ACC112 (cell line): Measurements from ENCODE around the gene PLAC1.
A peak's percentile ranks its signal among the peaks of the same experiment; 100 is the strongest.

Experiments
- H2AFZ ChIP-seq: fragments of 200-600 bp; sonication (generic); one replicate; pipeline ENCODE4 v1.6.0; 2017; ENCODE audit warnings: antibody characterized with exemption, low read length; ENCODE audit not compliant: unreplicated experiment
- H3K27ac ChIP-seq: fragments of 200-600 bp; sonication (generic); 2 replicates; pipeline ENCODE4 v1.5.1; 2014; ENCODE audit warnings: low read depth, mild to moderate bottlenecking, antibody characterized with exemption, low read length, moderate library complexity
- H3K27me3 ChIP-seq: fragments of 200-600 bp; sonication (generic); 2 replicates; pipeline ENCODE4 v1.6.1; 2014; ENCODE audit warnings: mild to moderate bottlenecking, antibody characterized with exemption, low read length, moderate library complexity, mixed read lengths; ENCODE audit not compliant: insufficient read depth
- H3K36me3 ChIP-seq: fragments of 200-600 bp; sonication (generic); 2 replicates; pipeline ENCODE4 v1.6.1; 2016; ENCODE audit warnings: mild to moderate bottlenecking, antibody characterized with exemption, low read length, moderate library complexity, mixed read lengths; ENCODE audit not compliant: insufficient read depth
- H3K4me1 ChIP-seq: fragments of 200-600 bp; sonication (generic); one replicate; pipeline ENCODE4 v1.6.1; 2016; ENCODE audit warnings: low read length, mixed read lengths; ENCODE audit not compliant: insufficient read depth, unreplicated experiment, control insufficient read depth
- H3K4me3 ChIP-seq: fragments of 200-600 bp; sonication (generic); 2 replicates; pipeline ENCODE4 v1.5.1; 2014; ENCODE audit warnings: mild to moderate bottlenecking, low read depth, low read length
- H3K79me2 ChIP-seq: fragments of 200-600 bp; sonication (generic); one replicate; pipeline ENCODE4 v1.6.0; 2016; ENCODE audit warnings: low read length; ENCODE audit not compliant: control insufficient read depth, unreplicated experiment, insufficient read depth

Gene PLAC1

GRCh38 chrX:134670134-134670924 is 12.1 kb upstream of the PLAC1 start:
- Histone ChIP-seq H3K27ac (peak overlapping the region; percentile 90), H2AFZ (no peak overlapping the region), H3K79me2 (no peaks in the 10 kb centered on the region), H3K36me3 (no peaks in the 10 kb centered on the region), H3K4me3 (no peak overlapping the region), H3K4me1 (peaks cover 29% of the 10 kb centered on the region), H3K27me3 (no peaks in the 10 kb centered on the region)

DNA sequence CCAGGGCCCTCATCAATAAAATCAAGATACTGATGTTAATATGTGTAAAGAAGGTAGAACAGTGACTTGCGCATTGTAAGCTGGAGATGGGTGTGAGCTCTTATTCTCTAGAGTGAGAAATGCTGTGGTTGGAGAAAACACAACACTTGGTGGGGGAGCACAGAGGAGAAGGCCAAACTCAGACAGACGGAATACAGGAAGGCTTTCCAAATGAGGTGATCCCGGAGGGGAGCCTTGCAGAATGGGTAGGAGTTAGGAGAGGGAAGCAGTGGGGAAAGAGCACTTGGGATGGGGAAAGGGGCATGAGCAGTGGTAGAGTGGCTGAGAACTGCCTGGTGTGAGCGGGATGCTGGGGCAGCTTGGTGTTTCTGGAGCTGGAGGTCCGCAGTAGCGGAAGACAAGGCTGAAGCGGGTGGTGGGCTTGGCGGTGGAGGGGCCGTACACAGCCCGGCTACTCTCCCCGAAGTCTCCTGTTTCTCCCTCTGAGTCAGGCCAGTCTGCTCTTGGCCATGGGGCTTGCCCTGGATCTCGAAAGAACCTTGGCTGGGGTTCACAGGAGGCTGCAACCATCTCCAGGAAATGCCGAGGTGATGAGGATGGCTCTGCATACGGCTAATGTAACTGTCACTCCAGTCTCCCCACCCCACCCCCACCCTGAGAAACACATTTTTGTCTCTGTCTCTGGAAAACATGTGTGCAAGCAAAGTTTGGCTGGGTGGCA is 11.3 kb upstream of the PLAC1 start:
- peak overlapping the region; percentile 90 for H3K27ac ChIP-seq
- no peaks in the 10 kb centered on the region for H3K27me3 ChIP-seq
- H3K36me3 ChIP-seq, result no peaks in the 10 kb centered on the region
- no peaks in the 10 kb centered on the region for H3K79me2 ChIP-seq
- no peak overlapping the region for H3K4me3 ChIP-seq
- H3K4me1 ChIP-seq, result peaks cover 29% of the 10 kb centered on the region
- H2AFZ ChIP-seq, result peak overlapping the region; percentile 47

- no peak overlapping the region for H3K4me3 ChIP-seq
- H3K4me1 ChIP-seq, result peaks cover 9% of the 10 kb centered on the region
- no peaks in the 10 kb centered on the region for H3K79me2 ChIP-seq
- H3K27me3 ChIP-seq, result no peaks in the 10 kb centered on the region
- no peaks in the 10 kb centered on the region for H3K36me3 ChIP-seq
- no peak overlapping the region for H3K27ac ChIP-seq
- no peak overlapping the region for H2AFZ ChIP-seq
Measured at GRCh38 chrX:134664202-134664601, 5.9 kb upstream of the PLAC1 start.

- Histone ChIP-seq H2AFZ (no peak overlapping the region), H3K4me1 (peaks cover 4% of the 10 kb centered on the region), H3K27ac (no peak overlapping the region), H3K36me3 (no peaks in the 10 kb centered on the region), H3K79me2 (no peaks in the 10 kb centered on the region), H3K27me3 (no peaks in the 10 kb centered on the region), H3K4me3 (no peak overlapping the region)
Measured at GRCh38 chrX:134661295-134661694, 3.0 kb upstream of the PLAC1 start.

- Histone ChIP-seq H3K27me3 (no peaks in the 10 kb centered on the region), H2AFZ (no peak overlapping the region), H3K27ac (no peak overlapping the region), H3K4me3 (no peak overlapping the region), H3K79me2 (no peaks in the 10 kb centered on the region), H3K36me3 (no peaks in the 10 kb centered on the region), H3K4me1 (peaks cover 4% of the 10 kb centered on the region)
Measured at GRCh38 chrX:134660627-134661026, 2.4 kb upstream of the PLAC1 start.

- H3K27me3 ChIP-seq, result no peaks in the 10 kb centered on the region
- no peaks in the 10 kb centered on the region for H3K36me3 ChIP-seq
- no peaks in the 10 kb centered on the region for H3K79me2 ChIP-seq
- no peak overlapping the region for H2AFZ ChIP-seq
- peaks cover 4% of the 10 kb centered on the region for H3K4me1 ChIP-seq
- H3K27ac ChIP-seq, result no peak overlapping the region
- no peak overlapping the region for H3K4me3 ChIP-seq
Measured at GRCh38 chrX:134659761-134660160, 1.5 kb upstream of the PLAC1 start.

GRCh38 chrX:134658760-134659023 is 421 bp upstream of the PLAC1 start:
- H3K27me3 ChIP-seq, result no peaks in the 10 kb centered on the region
- H3K36me3 ChIP-seq, result no peaks in the 10 kb centered on the region
- no peak overlapping the region for H2AFZ ChIP-seq
- no peak overlapping the region for H3K27ac ChIP-seq
- peaks cover 4% of the 10 kb centered on the region for H3K4me1 ChIP-seq
- H3K4me3 ChIP-seq, result no peak overlapping the region
- no peaks in the 10 kb centered on the region for H3K79me2 ChIP-seq

GRCh38 chrX:134654398-134655012 is 3.8 kb downstream of the PLAC1 start:
- Histone ChIP-seq H3K27ac (no peak overlapping the region), H3K36me3 (no peaks in the 10 kb centered on the region), H3K4me3 (no peak overlapping the region), H3K79me2 (no peaks in the 10 kb centered on the region), H3K27me3 (no peaks in the 10 kb centered on the region), H3K4me1 (no peaks in the 10 kb centered on the region), H2AFZ (no peak overlapping the region)

GRCh38 chrX:134653835-134654234 is 4.4 kb downstream of the PLAC1 start:
- H3K27ac ChIP-seq, result no peak overlapping the region
- no peaks in the 10 kb centered on the region for H3K36me3 ChIP-seq
- no peak overlapping the region for H2AFZ ChIP-seq
- H3K79me2 ChIP-seq, result no peaks in the 10 kb centered on the region
- no peak overlapping the region for H3K4me3 ChIP-seq
- no peaks in the 10 kb centered on the region for H3K4me1 ChIP-seq
- H3K27me3 ChIP-seq, result no peaks in the 10 kb centered on the region

- Histone ChIP-seq H3K27ac (no peak overlapping the region), H3K4me1 (no peaks in the 10 kb centered on the region), H3K36me3 (no peaks in the 10 kb centered on the region), H3K4me3 (no peak overlapping the region), H3K27me3 (no peaks in the 10 kb centered on the region), H3K79me2 (no peaks in the 10 kb centered on the region), H2AFZ (peak overlapping the region; percentile 68)
Measured at GRCh38 chrX:134650701-134651100, 7.6 kb downstream of the PLAC1 start.

GRCh38 chrX:134649770-134650169 is 8.5 kb downstream of the PLAC1 start:
- H2AFZ ChIP-seq, result no peak overlapping the region
- H3K4me3 ChIP-seq, result no peak overlapping the region
- no peaks in the 10 kb centered on the region for H3K27me3 ChIP-seq
- H3K79me2 ChIP-seq, result no peaks in the 10 kb centered on the region
- no peaks in the 10 kb centered on the region for H3K4me1 ChIP-seq
- H3K27ac ChIP-seq, result no peak overlapping the region
- no peaks in the 10 kb centered on the region for H3K36me3 ChIP-seq
